ENCODE results near the gene EXOC6. TPM values are rescaled to one million over a fixed set of nuclear protein-coding genes. Genes with fewer than 3 reads are reported as not detected.

Gene EXOC6
- total RNA-seq, 4 donors from 2014 or later, result 14.4 to 22.4 (median 16.8) TPM

GRCh38 chr10:92991513-92991912 is 143.2 kb downstream of the EXOC6 start:
- Histone ChIP-seq H3K9me3 (no peaks in the 10 kb centered on the region), H3K27me3 (no peaks in the 10 kb centered on the region), H3K4me1 (peaks cover 0 to 12% (median 0%) of the 10 kb centered on the region in 3 donors), H3K36me3 (no peaks in the 10 kb centered on the region), H3K27ac (no peak overlapping the region), H3K4me3 (no peak overlapping the region)
- 96% methylated on average over 2 of the region's 2 CpGs for WGBS, 2 donors (ENCODE audit: low coverage in 1 of 2)
- no peak for ATAC-seq
- TF ChIP-seq EP300 (IDR thresholded peaks at IDR 0.05) (no peak), POLR2A (IDR thresholded peaks at IDR 0.05) (no peak), POLR2AphosphoS5 (IDR thresholded peaks at IDR 0.05) (no peak), CTCF (IDR thresholded peaks at IDR 0.05) (no peak)

GRCh38 chr10:92993699-92994272 is 145.5 kb downstream of the EXOC6 start:
- Histone ChIP-seq H3K4me3 (no peak overlapping the region), H3K36me3 (no peaks in the 10 kb centered on the region), H3K27ac (no peak overlapping the region), H3K4me1 (peaks cover 0 to 16% (median 0%) of the 10 kb centered on the region in 3 donors), H3K27me3 (no peaks in the 10 kb centered on the region), H3K9me3 (no peaks in the 10 kb centered on the region)
- TF ChIP-seq CTCF (IDR thresholded peaks at IDR 0.05) (no peak), POLR2A (IDR thresholded peaks at IDR 0.05) (no peak), POLR2AphosphoS5 (IDR thresholded peaks at IDR 0.05) (no peak), EP300 (IDR thresholded peaks at IDR 0.05) (no peak)
- 82 to 86% methylated on average over 2 of the region's 2 CpGs for WGBS, 2 donors (ENCODE audit: low coverage in 1 of 2)
- no peak for ATAC-seq

GRCh38 chr10:92995509-92995908 is 147.2 kb downstream of the EXOC6 start:
- H3K9me3 ChIP-seq, result no peaks in the 10 kb centered on the region
- no peaks in the 10 kb centered on the region for H3K27me3 ChIP-seq
- H3K27ac ChIP-seq, result no peak overlapping the region
- peaks cover 0 to 5% (median 0%) of the 10 kb centered on the region in 3 donors for H3K4me1 ChIP-seq
- 71 to 100% methylated on average over 1 to 3 of the region's 3 CpGs for WGBS, 2 donors (ENCODE audit: low coverage in 1 of 2)
- TF ChIP-seq EP300 (IDR thresholded peaks at IDR 0.05), result no peak
- no peak for TF ChIP-seq CTCF (IDR thresholded peaks at IDR 0.05)
- no peak for TF ChIP-seq POLR2A (IDR thresholded peaks at IDR 0.05)
- no peak for TF ChIP-seq POLR2AphosphoS5 (IDR thresholded peaks at IDR 0.05)
- ATAC-seq, result no peak
- H3K36me3 ChIP-seq, result no peaks in the 10 kb centered on the region
- no peak overlapping the region for H3K4me3 ChIP-seq

GRCh38 chr10:92997620-92998019 is 149.3 kb downstream of the EXOC6 start:
- ATAC-seq, result no peak
- no peaks in the 10 kb centered on the region for H3K27me3 ChIP-seq
- H3K9me3 ChIP-seq, result no peaks in the 10 kb centered on the region
- no peak overlapping the region for H3K4me3 ChIP-seq
- no peak overlapping the region for H3K27ac ChIP-seq
- H3K36me3 ChIP-seq, result peaks cover 0 to 4% of the 10 kb centered on the region in 2 donors
- H3K4me1 ChIP-seq, result peaks cover 0 to 5% (median 0%) of the 10 kb centered on the region in 3 donors
- TF ChIP-seq EP300 (IDR thresholded peaks at IDR 0.05), result no peak
- TF ChIP-seq POLR2A (IDR thresholded peaks at IDR 0.05), result no peak
- TF ChIP-seq CTCF (IDR thresholded peaks at IDR 0.05), result no peak
- TF ChIP-seq POLR2AphosphoS5 (IDR thresholded peaks at IDR 0.05), result no peak

- Histone ChIP-seq H3K9me3 (no peaks in the 10 kb centered on the region), H3K4me1 (peaks cover 0 to 5% (median 0%) of the 10 kb centered on the region in 3 donors), H3K4me3 (no peak overlapping the region), H3K27me3 (no peaks in the 10 kb centered on the region), H3K27ac (no peak overlapping the region), H3K36me3 (peaks cover 0 to 4% of the 10 kb centered on the region in 2 donors)
- 81 to 100% methylated on average over 2 of the region's 2 CpGs for WGBS, 2 donors (ENCODE audit: low coverage in 1 of 2)
- ATAC-seq, result no peak
- TF ChIP-seq EP300 (IDR thresholded peaks at IDR 0.05), result no peak
- no peak for TF ChIP-seq POLR2A (IDR thresholded peaks at IDR 0.05)
- TF ChIP-seq CTCF (IDR thresholded peaks at IDR 0.05), result no peak
- no peak for TF ChIP-seq POLR2AphosphoS5 (IDR thresholded peaks at IDR 0.05)
Measured at GRCh38 chr10:92999191-92999590, 150.9 kb downstream of the EXOC6 start.
